Mammary epithelial cell (primary cell): Measurements from ENCODE around the gene GDPD5.

Source experiments
- EZH2 ChIP-seq: IDR thresholded peaks from 2 replicates; pipeline ENCODE4 v1.6.1; 2012; ENCODE audit warnings: low read length, inconsistent platforms, borderline replicate concordance
- TF ChIP-seq, protein P1 (sequence below), 2 donors: IDR thresholded peaks in 1 of 2; conservative IDR thresholded peaks in 1 of 2; 2 replicates each; pipeline ENCODE4 v1.5.1; 2011 to 2012; ENCODE audit warnings: inconsistent platforms in 2 of 2, low read length in 2 of 2, mild to moderate bottlenecking in 2 of 2, control low read depth in 1 of 2, low read depth in 1 of 2; ENCODE audit not compliant: insufficient read depth in 1 of 2; ENCODE audit errors: extremely low read depth in 1 of 2

DNA sequence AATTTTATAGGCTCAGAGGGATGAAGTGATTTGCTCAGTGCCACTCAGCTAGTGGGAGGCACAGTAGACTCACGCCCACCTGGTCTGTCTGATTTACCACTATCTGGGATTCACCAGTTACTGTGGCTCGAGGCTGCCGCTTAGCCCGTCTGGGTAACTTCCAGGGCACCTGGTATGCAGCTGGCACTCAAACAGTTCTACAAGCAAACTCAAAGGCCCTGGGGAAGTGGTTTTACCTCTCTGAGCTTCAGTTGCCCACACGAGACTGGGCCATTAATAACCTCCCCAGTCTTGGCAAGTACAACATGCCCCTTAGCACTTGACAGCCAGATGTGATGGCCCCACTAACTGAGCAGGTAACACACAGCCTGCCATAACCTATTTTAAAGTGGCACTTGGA lies 2.6 kb downstream of the GDPD5 start:
- TF ChIP-seq, protein P1, sequence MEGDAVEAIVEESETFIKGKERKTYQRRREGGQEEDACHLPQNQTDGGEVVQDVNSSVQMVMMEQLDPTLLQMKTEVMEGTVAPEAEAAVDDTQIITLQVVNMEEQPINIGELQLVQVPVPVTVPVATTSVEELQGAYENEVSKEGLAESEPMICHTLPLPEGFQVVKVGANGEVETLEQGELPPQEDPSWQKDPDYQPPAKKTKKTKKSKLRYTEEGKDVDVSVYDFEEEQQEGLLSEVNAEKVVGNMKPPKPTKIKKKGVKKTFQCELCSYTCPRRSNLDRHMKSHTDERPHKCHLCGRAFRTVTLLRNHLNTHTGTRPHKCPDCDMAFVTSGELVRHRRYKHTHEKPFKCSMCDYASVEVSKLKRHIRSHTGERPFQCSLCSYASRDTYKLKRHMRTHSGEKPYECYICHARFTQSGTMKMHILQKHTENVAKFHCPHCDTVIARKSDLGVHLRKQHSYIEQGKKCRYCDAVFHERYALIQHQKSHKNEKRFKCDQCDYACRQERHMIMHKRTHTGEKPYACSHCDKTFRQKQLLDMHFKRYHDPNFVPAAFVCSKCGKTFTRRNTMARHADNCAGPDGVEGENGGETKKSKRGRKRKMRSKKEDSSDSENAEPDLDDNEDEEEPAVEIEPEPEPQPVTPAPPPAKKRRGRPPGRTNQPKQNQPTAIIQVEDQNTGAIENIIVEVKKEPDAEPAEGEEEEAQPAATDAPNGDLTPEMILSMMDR (conservative IDR thresholded peaks at IDR 0.05 in 1 of 2, IDR thresholded peaks at IDR 0.05 in 1 of 2; ENCODE audit: extremely low read depth in 1 of 2, insufficient read depth in 1 of 2, low read depth in 1 of 2, low read length in 2 of 2), result no peak
- TF ChIP-seq EZH2, result no peak
